DMS 273 (cell line): Measurements from ENCODE around the gene CCDC43.
"Not testable (repeated sequence)": the region's sequence is repeated elsewhere in the genome, so short reads cannot be mapped to it uniquely, and the experiment has no call there.

ENCODE experiments used
- DNase-seq: peaks from one replicate; lab custom pipeline; 2025; ENCODE audit not compliant: unreplicated experiment; lab: John Stamatoyannopoulos, UW

The CCDC43 gene

GRCh38 chr17:44672479-44673093 is 17.0 kb downstream of the CCDC43 start:
- peak; percentile 52 for DNase-seq

DNA sequence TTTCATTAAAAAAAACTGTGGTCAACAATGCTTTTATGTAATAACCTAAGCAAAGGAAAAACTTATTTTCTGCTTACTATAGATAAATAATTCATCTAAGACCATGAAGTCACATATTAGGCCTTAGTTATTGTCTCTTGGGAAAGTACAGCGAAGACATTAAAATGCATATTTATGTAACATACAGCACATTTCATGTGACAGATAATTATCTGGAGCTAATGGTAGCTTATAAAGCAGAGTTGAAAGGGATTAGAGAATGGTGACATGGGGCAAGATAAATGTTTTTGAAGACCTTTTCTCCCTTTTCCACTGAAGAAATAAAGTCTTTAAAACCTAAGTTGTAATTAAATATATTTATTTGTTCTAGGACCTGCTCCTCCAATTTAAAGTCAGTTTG is 23.6 kb downstream of the CCDC43 start:
- DNase-seq: no peak

GRCh38 chr17:44664867-44665266 is 24.7 kb downstream of the CCDC43 start:
- DNase-seq: no peak

DNA sequence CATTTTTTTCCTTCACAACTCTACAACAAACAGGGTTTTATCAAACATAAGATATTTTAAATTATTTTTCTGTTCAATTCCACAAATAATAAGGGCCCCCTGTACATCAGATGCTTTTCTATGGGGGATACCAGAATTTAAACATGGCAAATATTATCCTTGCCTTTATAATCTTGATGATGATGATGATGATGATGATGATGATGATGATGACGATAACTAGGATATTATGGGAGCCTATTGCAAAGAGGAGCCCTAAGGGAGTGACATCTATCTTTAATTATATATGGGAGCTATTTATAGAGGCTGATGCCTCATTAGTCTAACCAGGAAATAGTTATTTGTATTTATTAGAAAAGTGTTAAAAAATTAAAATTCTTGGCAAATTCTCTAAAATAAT is 26.5 kb downstream of the CCDC43 start:
- DNase-seq: no peak

DNA sequence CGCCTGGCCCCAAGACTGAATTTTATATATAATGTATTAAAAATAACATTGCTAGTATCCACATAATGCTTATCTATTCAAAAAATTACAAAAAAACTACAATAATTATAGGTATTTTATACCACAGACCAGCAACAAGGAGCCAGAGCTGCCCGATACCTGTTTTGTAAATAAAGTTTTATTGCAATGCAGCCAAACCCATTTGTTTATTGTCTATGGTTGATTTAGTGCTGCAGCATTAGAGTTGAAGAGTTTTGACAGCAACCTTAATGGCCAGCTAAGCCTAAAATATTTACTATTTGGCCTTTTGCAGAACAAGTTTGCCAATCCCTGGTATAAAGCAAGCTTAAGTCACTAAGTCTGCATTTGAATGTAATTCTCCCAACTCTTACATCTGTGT is 27.7 kb downstream of the CCDC43 start:
- DNase-seq: no peak

GRCh38 chr17:44655983-44656710 is 33.4 kb downstream of the CCDC43 start, which contains the start of gene MEIOC:
Gene MEIOC, plus strand, starts transcription at chr17:44656468. Its CDS starts 146 bp downstream, at chr17:44656614.
- DNase-seq: no peak

DNA sequence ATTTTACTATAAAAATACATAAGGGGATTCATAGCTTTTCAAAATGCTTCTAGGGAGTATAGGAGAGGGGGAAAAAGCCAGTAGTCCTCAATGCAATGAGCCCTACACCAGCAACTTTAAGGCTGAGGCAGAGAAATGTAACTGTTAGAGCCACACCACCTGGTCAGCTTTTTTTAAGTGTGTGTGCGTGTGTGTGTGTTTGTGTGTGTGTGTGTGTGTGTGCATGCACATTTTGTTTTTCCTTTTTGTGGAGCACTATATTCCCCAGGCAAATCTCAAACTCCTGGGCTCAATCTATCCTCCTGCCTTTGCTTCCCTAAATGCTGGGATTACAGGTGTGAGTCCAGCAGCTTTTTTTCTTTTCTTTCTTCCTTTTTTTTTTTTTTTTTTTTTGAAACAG is 35.6 kb downstream of the CCDC43 start:
- DNase-seq: no peak

GRCh38 chr17:44653384-44653783 is 36.2 kb downstream of the CCDC43 start:
- no peak for DNase-seq

DNA sequence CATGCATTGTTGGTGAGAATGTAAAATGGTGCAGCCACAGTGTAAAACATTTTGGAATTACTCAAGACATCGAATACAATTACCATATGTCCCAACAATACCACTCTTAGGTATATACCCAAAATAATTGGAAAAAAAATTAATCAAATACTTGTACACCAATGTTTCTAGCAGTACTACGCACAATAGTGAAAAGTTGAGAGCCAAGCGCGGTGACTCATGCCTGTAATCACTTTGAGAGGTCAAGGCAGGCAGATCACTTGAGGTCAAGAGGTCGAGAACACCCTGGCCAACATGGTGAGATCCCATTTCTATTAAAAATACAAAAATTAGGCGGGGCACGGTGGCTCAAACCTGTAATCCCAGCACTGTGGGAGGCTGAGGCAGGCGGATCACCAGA is 36.8 kb downstream of the CCDC43 start:
- no peak for DNase-seq

DNA sequence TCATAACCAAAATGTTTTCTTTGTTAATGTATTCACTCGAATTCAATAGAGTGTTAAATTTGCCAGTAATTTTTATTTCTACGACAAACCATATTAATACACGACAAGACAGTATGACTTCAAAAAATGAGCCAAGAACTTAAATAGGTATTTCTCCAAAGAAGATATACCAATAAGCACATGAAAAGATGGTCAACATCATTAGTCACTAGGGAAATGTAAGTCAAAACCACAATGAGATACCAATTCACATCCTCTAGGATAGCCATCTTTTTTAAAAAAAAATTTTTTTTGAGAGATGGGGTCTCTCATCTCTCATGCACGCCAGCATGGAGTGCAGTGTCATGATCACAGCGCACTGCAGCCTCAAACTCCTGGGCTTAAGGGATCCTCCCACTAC is 38.3 kb downstream of the CCDC43 start:
- no peak for DNase-seq

DNA sequence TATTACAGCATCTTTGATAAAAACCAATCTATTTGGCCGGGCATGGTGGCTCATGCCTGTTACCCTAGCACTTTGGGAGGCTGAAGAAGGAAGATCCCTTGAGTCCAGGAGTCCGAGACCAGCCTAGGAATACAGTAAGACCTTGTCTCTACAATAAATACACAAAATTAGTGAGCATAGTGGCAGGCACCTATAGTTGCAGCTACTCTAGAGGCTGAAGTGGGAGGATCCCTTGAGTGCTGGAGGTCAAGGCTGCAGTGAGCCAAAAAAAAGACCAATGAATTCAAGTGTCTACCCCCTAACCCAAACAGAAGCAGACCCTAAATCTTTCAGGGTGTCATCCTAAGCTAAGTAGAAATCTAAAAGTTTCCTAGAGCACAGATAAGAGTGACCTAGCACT is 40.6 kb downstream of the CCDC43 start:
- no peak for DNase-seq

- no peak for DNase-seq
Measured at GRCh38 chr17:44647736-44648135, 41.8 kb downstream of the CCDC43 start.

GRCh38 chr17:44646280-44646679 is 43.3 kb downstream of the CCDC43 start:
- no peak for DNase-seq

DNA sequence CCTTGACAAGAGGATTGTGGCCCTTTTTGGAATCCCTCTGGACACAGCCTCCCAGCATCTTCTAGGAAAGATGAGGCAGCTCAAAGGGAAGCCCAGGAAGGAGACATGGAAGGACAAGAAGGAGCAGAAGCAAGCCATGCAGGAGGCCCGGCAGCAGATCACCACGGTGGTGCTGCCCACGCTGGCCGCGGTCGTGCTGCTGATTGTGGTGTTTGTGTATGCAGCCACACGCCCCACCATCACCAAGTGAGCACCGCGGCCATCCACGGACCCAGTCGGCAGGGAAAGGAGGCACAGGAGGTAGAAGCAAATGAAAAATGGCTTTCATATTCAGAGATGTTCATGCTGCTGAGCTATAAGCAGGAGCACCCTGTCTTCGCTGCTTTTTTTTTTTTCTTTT is 44.2 kb downstream of the CCDC43 start:
- DNase-seq: no peak

DNA sequence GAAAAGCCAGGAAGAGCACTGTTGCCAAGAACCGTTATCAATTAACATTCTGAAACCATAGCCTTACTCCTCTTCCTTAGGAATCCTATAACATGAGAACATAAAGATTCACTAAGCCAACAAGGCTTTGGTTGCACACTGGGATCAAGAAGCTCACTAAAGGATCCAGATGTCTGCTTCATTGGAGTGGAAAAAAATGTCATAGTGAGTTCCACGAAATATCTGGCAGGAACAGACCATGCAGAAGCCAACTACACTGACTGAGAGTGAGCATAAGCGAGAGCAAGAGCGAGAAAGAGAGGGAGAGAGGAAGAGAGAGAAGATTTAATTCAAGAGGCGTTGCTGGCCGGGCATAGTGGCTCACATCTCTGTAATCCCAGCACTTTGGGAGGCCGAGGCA is 46.7 kb downstream of the CCDC43 start:
- DNase-seq: no peak

DNA sequence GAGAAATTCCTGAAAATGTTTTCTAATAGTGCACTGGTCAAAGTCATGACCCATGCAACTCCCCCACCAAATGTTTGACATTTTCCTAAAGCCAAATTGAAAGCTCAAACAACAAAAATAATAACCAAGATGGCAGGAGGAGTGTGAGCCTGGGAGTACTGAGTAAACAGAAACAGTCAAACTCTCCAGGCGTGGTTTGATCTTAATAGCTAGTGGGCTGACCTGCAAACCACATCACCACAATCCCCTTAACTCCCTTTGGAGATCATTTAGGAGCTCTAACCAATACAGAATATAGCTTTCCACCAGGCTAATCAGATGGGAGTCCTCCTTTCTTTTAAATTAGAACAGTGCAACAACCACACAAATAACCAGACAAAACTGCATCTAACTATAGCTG is 52.5 kb downstream of the CCDC43 start:
- DNase-seq: no peak

DNA sequence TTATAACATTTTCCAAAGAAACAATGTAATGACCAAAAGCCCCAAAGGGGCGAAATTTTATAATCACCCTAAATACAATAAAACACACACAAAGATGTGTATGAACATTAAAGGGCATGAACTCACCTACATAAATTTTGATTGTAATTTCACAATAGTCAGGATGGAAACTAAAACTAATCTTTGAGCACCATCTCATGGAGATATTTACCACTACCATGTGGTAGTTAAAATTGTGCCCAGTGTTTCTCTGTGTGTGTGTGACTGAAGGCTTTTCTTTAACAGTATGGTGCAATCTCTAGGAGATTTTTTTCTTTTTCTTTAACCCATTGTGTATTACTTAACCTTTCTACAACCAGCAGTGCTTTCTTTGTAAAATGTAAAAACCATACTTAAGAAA is 53.0 kb downstream of the CCDC43 start:
- DNase-seq: peak; percentile 63

DNA sequence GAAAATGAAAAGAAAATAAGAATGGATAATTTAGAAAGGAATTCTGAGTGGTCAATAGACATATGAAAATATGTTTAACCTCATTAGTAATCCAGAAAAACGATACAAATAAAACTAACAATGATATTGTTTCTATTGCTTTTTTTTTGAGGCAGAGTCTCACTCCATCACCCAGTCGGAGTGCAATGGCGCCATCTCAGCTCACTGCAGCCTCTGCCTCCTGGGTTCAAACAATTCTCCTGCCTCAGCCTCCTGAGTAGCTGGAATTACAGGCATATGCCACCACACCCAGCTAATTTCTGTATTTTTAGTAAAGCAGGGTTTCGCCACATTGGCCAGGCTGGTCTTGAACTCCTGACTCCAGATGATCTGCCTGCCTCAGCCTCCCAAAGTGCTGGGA is 55.2 kb downstream of the CCDC43 start:
- DNase-seq: not testable (repeated sequence)

- DNase-seq: no peak
Measured at GRCh38 chr17:44633998-44634397, 55.6 kb downstream of the CCDC43 start.

DNA sequence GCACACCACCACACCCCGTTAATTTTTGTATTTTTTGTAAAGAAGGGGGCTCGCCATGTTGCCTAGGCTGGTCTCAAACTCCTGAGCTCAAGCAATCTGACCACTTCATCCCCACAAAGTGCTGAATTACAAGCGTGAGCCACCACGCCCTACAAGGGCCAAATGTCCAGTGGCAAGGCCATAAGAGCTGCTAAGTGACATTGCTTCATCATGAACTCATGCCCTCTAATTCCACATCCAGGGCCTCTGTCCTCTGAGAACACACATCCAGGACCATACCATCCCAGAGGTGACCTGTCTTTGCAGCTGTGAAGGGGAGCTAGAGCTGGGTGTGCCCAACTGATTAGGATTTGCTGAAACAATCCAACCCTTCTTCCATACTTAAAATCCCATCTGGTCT is 58.9 kb downstream of the CCDC43 start:
- no peak for DNase-seq

DNA sequence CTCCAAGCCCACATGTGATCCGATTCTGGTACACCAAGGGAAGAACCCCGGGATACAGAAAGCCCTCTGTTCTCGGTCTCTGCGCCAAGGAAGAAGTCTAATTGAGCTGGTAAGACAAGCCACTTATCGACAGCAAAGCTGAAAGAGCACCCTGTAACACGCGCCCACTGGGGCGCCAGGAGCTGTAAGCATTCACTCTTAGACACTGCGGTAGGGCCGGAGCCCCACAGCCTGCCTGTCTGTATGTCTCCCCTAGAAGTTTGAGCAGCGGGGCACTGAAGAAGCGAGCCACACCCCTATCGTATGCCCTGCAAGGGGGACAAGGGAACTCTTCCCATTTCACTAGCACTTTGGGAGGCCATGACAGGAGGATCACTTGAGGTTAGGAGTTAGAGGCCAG is 60.3 kb downstream of the CCDC43 start:
- DNase-seq: no peak

DNA sequence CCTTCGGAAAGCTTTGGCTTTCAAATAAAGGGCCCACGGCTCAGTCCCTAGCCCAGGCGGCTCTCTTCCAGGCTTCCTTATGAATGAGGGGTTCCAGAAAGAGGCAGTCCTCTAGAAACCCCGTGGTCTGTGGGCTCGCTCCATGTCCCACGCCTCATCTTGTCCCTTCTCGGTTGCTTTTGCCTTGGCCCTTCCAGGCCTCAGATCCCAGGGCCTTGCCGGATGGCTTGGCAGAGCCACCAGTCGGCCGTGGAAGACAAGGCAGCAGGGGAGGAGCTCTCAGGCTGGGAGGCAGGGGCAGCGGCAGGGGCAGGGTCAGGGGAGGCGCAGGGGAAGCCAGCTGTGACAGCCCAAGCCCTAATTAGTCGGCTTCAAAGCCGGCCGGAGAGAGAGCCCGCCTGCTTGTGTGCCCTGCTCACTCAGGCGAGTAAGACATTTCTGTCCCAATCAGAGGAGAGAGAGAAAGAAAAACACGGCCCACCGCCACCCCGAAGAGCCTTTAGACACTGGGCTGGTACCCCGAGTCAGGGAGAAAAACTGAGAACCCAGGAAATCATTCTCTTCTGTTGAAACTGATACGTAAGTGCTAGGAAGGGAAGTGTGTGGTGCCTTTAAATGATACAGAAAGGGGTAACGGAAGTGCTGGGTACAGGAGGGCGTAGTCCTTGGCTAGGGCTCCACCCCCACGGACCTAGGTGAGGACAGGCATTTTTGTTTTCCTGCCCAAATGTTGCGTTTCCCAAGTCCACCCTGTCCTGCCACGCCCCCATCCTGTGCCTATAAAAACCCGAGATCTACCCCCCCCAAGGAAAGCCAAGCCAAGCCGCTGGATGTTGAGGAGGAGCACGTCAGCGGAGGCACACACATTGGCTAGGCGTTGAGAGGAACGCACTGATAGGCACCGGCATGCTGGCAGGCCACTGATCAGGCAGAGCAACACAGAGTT is 61.1 kb downstream of the CCDC43 start:
- DNase-seq: no peak
